ENCODE data around the gene ASRGL1.
"Not testable (repeated sequence)": the region's sequence is repeated elsewhere in the genome, so short reads cannot be mapped to it uniquely, and the experiment has no call there.

ASRGL1 gene

GRCh38 chr11:62337303-62338181 lies at the start of gene ASRGL1:
Gene ASRGL1 (plus strand): TSS chr11:62337448. CDS start chr11:62337978, 530 bp downstream.
- DNase-seq = peak; percentile 80

GRCh38 chr11:62295504-62295903 lies 41.7 kb upstream of the ASRGL1 start:
- DNase-seq = no peak

GRCh38 chr11:62298975-62299374 lies 38.3 kb upstream of the ASRGL1 start, which contains the start of gene SCGB1D4:
Gene SCGB1D4 (minus strand): TSS chr11:62299075. CDS start chr11:62299010, 65 bp downstream.
- DNase-seq = no peak

- DNase-seq = no peak
Measured at GRCh38 chr11:62306227-62306626, 31.0 kb upstream of the ASRGL1 start.

GRCh38 chr11:62307950-62308349 lies 29.3 kb upstream of the ASRGL1 start:
- DNase-seq = no peak

- no peak for DNase-seq
Measured at GRCh38 chr11:62309991-62310390, 27.3 kb upstream of the ASRGL1 start.

GRCh38 chr11:62315431-62315830 lies 21.8 kb upstream of the ASRGL1 start:
- DNase-seq = no peak

GRCh38 chr11:62322524-62322923 lies 14.7 kb upstream of the ASRGL1 start:
- DNase-seq = no peak

GRCh38 chr11:62324731-62325556 lies 12.3 kb upstream of the ASRGL1 start:
- DNase-seq = peak; percentile 63 to 64

GRCh38 chr11:62325781-62326180 lies 11.5 kb upstream of the ASRGL1 start:
- DNase-seq = not testable (repeated sequence)

- DNase-seq = not testable (repeated sequence)
Measured at GRCh38 chr11:62326719-62327118, 10.5 kb upstream of the ASRGL1 start.

GRCh38 chr11:62327541-62327940 lies 9.7 kb upstream of the ASRGL1 start:
- DNase-seq = not testable (repeated sequence)

- DNase-seq = not testable (repeated sequence)
Measured at GRCh38 chr11:62331264-62331663, 6.0 kb upstream of the ASRGL1 start.

- DNase-seq = no peak
Measured at GRCh38 chr11:62333768-62334167, 3.5 kb upstream of the ASRGL1 start.

GRCh38 chr11:62336949-62337302 lies 322 bp upstream of the ASRGL1 start:
- not testable (repeated sequence) for DNase-seq

GRCh38 chr11:62338218-62338617 lies 970 bp downstream of the ASRGL1 start:
- DNase-seq = no peak

GRCh38 chr11:62340269-62340901 lies 3.1 kb downstream of the ASRGL1 start:
- DNase-seq = peak; percentile 61 to 70

GRCh38 chr11:62341588-62341987 lies 4.3 kb downstream of the ASRGL1 start:
- DNase-seq = no peak

- DNase-seq = not testable (repeated sequence)
Measured at GRCh38 chr11:62343646-62344190, 6.5 kb downstream of the ASRGL1 start.

- DNase-seq = no peak
Measured at GRCh38 chr11:62344210-62344609, 7.0 kb downstream of the ASRGL1 start.

GRCh38 chr11:62345861-62346260 lies 8.6 kb downstream of the ASRGL1 start:
- no peak for DNase-seq

All from CD4-positive, alpha-beta T cell treated with Interferon alpha-2 for 1 hour (primary cell).